Smooth muscle cell (in vitro differentiated cells): ENCODE data around the gene PHF19. TPM values are rescaled to one million over a fixed set of nuclear protein-coding genes. Genes with fewer than 3 reads are reported as not detected.

Source experiments
- DNase-seq: peaks from one replicate; lab custom pipeline; 2025; ENCODE audit not compliant: unreplicated experiment; lab: John Stamatoyannopoulos, UW
- H2AFZ ChIP-seq: fragments of 200-600 bp; sonication (generic); 2 replicates; pipeline ENCODE4 v1.6.0; 2016; ENCODE audit warnings: antibody characterized with exemption, low read depth, mild to moderate bottlenecking
- H3F3A ChIP-seq: fragments of 200-600 bp; sonication (generic); 2 replicates; pipeline ENCODE4 v1.6.0; 2017; ENCODE audit warnings: antibody characterized with exemption, low read depth
- H3K27ac ChIP-seq: fragments of 200-600 bp; sonication (generic); 2 replicates; pipeline ENCODE4 v1.5.1; 2016; ENCODE audit warnings: low read depth, mild to moderate bottlenecking
- H3K27me3 ChIP-seq: fragments of 200-600 bp; sonication (generic); 2 replicates; pipeline ENCODE4 v1.6.1; 2016; ENCODE audit warnings: low read depth, mild to moderate bottlenecking
- H3K36me3 ChIP-seq: fragments of 200-600 bp; sonication (generic); 2 replicates; pipeline ENCODE4 v1.5.1; 2016; ENCODE audit warnings: low read depth
- H3K4me1 ChIP-seq: fragments of 200-600 bp; sonication (generic); 2 replicates; pipeline ENCODE4 v1.5.1; 2016; ENCODE audit warnings: low read depth
- H3K4me2 ChIP-seq: fragments of 200-600 bp; sonication (generic); 2 replicates; pipeline ENCODE4 v1.6.0; 2016; ENCODE audit warnings: mild to moderate bottlenecking
- H3K4me3 ChIP-seq: fragments of 200-600 bp; sonication (generic); 2 replicates; pipeline ENCODE4 v1.5.1; 2016; ENCODE audit warnings: mild to moderate bottlenecking
- H3K79me2 ChIP-seq: fragments of 200-600 bp; sonication (generic); 2 replicates; pipeline ENCODE4 v1.6.0; 2016; ENCODE audit warnings: low read depth, mild to moderate bottlenecking
- H3K9ac ChIP-seq: fragments of 200-600 bp; sonication (generic); 2 replicates; pipeline ENCODE4 v1.6.0; 2016; ENCODE audit warnings: low read depth
- H3K9me3 ChIP-seq: fragments of 200-600 bp; sonication (generic); replicated peaks from 2 replicates; pipeline ENCODE4 v1.5.1; 2016; ENCODE audit warnings: low read depth
- H4K20me1 ChIP-seq: fragments of 200-600 bp; sonication (generic); 2 replicates; pipeline ENCODE4 v1.6.0; 2016; ENCODE audit warnings: low read depth
- WGBS: methylation state at CpG from one replicate; pipeline ENCODE4 v1.1.7; 2016; ENCODE audit warnings: low lambda C conversion rate; 5-methylcytosine and 5-hydroxymethylcytosine counted together
- polyA plus RNA-seq: library from polyadenylated mRNA; unstranded; fragments of >200 nt; fragmentation: Nextera tagmentation; extraction: Ambion mirVana; gene quantifications from 2 replicates; pipeline ENCODE4 v1.2.1, GENCODE V29; 2016
- total RNA-seq: library from RNA; depleted of rRNA; stranded (reverse); fragments of >200 nt; gene quantifications from 2 replicates; pipeline ENCODE4 v1.2.3, GENCODE V29; 2014
- TF ChIP-seq, protein P1 (sequence below): fragments of 200-600 bp; sonication (generic); IDR thresholded peaks from 2 replicates; pipeline ENCODE4 v1.5.1; 2017; ENCODE audit warnings: borderline replicate concordance, mild to moderate bottlenecking, antibody characterized with exemption; ENCODE audit not compliant: insufficient read depth, poor library complexity, severe bottlenecking

PHF19 gene
- total and polyA plus RNA-seq, 2 experiments from 2014 or later, result 14.1 to 19.3 TPM

DNA sequence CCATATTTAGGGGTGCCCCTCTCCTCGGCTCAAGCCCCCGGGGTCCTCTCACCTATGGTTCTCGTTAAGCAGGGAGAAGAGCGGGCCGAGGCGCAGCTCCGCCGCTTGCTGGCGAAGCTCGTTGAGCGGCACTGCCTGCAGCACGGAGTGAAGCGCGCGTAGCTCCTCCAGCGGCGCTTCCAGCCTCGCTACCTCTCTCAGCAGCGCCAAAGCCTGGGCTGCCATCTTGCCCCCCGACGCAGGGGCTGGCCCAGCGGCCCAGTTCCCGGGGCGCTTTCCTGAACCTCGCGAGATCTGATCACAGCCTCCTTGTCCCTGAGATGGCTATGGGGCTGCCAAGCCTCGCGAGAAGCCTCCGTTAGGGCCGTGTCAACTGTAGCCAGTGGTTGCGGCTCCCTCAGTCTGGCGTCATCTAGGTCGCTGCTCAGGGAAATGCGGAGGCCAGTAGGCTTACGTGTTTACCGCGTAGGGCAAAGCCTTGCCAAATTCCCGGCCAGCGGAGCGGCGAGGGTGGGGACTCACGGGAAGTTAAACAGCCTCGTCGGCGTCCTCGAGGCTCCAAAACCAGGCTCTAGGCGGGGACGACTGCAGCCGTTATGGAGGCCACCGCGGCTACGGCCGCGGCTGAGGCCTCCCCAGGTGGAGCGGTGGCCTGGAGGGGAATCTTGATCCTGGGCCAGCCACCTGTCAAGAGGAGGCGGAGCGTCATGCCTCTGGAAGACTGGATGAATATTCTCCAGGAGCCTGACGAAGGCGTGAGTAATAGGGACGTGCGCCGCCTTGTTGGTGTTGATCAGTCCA lies 34.1 kb downstream of the PHF19 start, which contains the start of gene PSMD5:
Gene PSMD5, minus strand, starts transcription at position 238 of the 801 bp plus-strand sequence. Its CDS starts 13 bp downstream, at position 225.
- peak; percentile 30 for DNase-seq
- Histone ChIP-seq H3F3A (no peaks in the 10 kb centered on the region), H3K79me2 (peaks cover 12% of the 10 kb centered on the region), H2AFZ (peak within 1 kb of the TSS; percentile 82), H3K27ac (peak within 1 kb of the TSS; percentile 79), H3K4me2 (peak within 1 kb of the TSS; percentile 84), H3K9ac (peak within 1 kb of the TSS; percentile 92), H3K9me3 (no peaks in the 10 kb centered on the region), H4K20me1 (peaks cover 3% of the 10 kb centered on the region), H3K36me3 (no peaks in the 10 kb centered on the region), H3K4me1 (peaks cover 8% of the 10 kb centered on the region), H3K4me3 (peak within 1 kb of the TSS; percentile 62), H3K27me3 (no peaks in the 10 kb centered on the region)
- 51% methylated on average over 57 of the region's 62 CpGs for WGBS
- TF ChIP-seq, protein P1, sequence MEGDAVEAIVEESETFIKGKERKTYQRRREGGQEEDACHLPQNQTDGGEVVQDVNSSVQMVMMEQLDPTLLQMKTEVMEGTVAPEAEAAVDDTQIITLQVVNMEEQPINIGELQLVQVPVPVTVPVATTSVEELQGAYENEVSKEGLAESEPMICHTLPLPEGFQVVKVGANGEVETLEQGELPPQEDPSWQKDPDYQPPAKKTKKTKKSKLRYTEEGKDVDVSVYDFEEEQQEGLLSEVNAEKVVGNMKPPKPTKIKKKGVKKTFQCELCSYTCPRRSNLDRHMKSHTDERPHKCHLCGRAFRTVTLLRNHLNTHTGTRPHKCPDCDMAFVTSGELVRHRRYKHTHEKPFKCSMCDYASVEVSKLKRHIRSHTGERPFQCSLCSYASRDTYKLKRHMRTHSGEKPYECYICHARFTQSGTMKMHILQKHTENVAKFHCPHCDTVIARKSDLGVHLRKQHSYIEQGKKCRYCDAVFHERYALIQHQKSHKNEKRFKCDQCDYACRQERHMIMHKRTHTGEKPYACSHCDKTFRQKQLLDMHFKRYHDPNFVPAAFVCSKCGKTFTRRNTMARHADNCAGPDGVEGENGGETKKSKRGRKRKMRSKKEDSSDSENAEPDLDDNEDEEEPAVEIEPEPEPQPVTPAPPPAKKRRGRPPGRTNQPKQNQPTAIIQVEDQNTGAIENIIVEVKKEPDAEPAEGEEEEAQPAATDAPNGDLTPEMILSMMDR, result no peak

DNA sequence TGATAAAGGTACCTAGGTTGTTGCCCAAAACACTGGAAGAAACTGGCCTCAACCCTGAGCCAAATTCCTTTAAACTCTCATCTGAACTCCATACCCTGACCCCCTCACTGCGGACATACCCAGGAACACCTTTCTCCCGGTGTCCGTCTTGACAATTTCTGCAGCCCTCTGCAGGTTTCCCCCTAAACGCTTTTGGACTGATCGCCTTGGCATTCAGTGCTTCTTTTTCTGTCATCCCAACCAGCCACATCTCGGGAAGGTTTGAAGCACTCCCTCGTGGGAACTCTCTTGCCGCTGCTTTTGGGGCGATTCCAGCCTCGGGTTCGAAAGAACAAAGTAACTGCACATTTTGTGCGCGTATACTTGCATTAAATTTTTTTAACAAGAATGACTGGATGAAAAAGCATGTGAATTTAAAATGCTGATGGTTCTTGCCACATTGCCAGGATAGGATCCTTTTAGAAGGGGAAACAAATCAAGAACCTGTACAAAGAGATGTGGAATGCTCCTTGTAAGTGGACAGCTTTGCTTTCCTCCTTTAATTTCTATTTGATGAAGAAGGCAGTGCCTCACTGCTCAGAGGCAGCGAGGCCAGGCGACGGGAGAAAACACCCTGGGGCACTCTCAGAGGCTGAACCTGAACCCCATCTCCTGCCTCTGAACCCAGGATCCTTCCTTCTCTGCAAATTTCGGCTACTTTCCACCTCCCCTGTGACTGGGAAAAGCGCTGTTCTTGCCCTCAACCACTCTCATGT lies 34.9 kb downstream of the PHF19 start:
- no peaks in the 10 kb centered on the region for H3K9me3 ChIP-seq
- H3K36me3 ChIP-seq, result no peaks in the 10 kb centered on the region
- TF ChIP-seq, protein P1, result no peak
- peak overlapping the region; percentile 82 for H2AFZ ChIP-seq
- H4K20me1 ChIP-seq, result peaks cover 3% of the 10 kb centered on the region
- WGBS, result 75% methylated on average over 18 of the region's 18 CpGs
- H3K4me3 ChIP-seq, result peak overlapping the region; percentile 62
- peaks cover 12% of the 10 kb centered on the region for H3K79me2 ChIP-seq
- peak overlapping the region; percentile 79 for H3K27ac ChIP-seq
- H3K27me3 ChIP-seq, result no peaks in the 10 kb centered on the region
- H3K4me2 ChIP-seq, result peak overlapping the region; percentile 84
- H3F3A ChIP-seq, result no peaks in the 10 kb centered on the region
- peak overlapping the region; percentile 92 for H3K9ac ChIP-seq
- DNase-seq, result no peak
- H3K4me1 ChIP-seq, result peaks cover 8% of the 10 kb centered on the region

DNA sequence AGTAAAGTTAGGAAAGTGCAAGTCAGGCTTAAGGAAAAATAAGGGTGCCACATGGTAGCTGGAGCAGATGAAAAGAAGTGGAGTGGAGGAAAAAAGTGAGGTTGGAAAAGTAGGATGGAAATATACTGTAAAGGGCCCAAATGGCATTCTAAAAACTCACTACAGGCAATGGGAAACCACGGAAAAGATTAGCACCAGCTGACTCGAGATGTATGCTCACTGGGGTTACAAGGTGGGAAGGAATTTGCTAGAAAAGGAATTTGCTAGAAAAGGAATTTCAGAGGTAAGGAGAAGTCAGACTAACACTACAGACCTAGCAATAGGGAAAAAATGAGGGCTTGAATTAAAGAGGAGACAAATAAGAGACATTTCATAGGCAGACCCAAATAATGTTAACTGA lies 37.8 kb downstream of the PHF19 start:
- Histone ChIP-seq H2AFZ (no peak overlapping the region), H3K9me3 (no peaks in the 10 kb centered on the region), H3K4me3 (no peak overlapping the region), H3K79me2 (peaks cover 12% of the 10 kb centered on the region), H3K27ac (no peak overlapping the region), H3K9ac (no peak overlapping the region), H3K27me3 (no peaks in the 10 kb centered on the region), H4K20me1 (peaks cover 3% of the 10 kb centered on the region), H3F3A (no peaks in the 10 kb centered on the region), H3K36me3 (no peaks in the 10 kb centered on the region), H3K4me2 (peak overlapping the region; percentile 16), H3K4me1 (peaks cover 8% of the 10 kb centered on the region)
- TF ChIP-seq, protein P1, result no peak
- DNase-seq, result no peak
- 11% methylated on average over 2 of the region's 2 CpGs for WGBS
